ENCODE measurements around the gene CHGA.
A peak's percentile ranks its signal among the peaks of the same experiment; 100 is the strongest.

The CHGA gene

GRCh38 chr14:92895352-92895878 is 27.5 kb upstream of the CHGA start:
- H3K27me3 Mint-ChIP-seq: peaks cover 24% of the 10 kb centered on the region
- no peak overlapping the region for H3K4me3 Mint-ChIP-seq
- peaks cover 8% of the 10 kb centered on the region for H3K9me3 Mint-ChIP-seq

GRCh38 chr14:92897922-92898565 is 24.9 kb upstream of the CHGA start:
- no peaks in the 10 kb centered on the region for H3K36me3 Mint-ChIP-seq (ENCODE audit: low read depth)
- peaks cover 35% of the 10 kb centered on the region for H3K27me3 Mint-ChIP-seq
- H3K9me3 Mint-ChIP-seq: peaks cover 8% of the 10 kb centered on the region
- peak overlapping the region; percentile 36 for H3K4me3 Mint-ChIP-seq
- DNase-seq: peak; percentile 52
- H3K4me1 Mint-ChIP-seq (ENCODE audit: low read depth): peaks cover 30% of the 10 kb centered on the region
- H3K27ac Mint-ChIP-seq: peak overlapping the region; percentile 75

More at GRCh38 chr14:92895352-92895878, 27.5 kb upstream of the CHGA start:
- H3K4me1 Mint-ChIP-seq (ENCODE audit: low read depth): peaks cover 37% of the 10 kb centered on the region
- no peak for DNase-seq
- H3K27ac Mint-ChIP-seq: no peak overlapping the region
- H3K36me3 Mint-ChIP-seq (ENCODE audit: low read depth): no peaks in the 10 kb centered on the region

DNA sequence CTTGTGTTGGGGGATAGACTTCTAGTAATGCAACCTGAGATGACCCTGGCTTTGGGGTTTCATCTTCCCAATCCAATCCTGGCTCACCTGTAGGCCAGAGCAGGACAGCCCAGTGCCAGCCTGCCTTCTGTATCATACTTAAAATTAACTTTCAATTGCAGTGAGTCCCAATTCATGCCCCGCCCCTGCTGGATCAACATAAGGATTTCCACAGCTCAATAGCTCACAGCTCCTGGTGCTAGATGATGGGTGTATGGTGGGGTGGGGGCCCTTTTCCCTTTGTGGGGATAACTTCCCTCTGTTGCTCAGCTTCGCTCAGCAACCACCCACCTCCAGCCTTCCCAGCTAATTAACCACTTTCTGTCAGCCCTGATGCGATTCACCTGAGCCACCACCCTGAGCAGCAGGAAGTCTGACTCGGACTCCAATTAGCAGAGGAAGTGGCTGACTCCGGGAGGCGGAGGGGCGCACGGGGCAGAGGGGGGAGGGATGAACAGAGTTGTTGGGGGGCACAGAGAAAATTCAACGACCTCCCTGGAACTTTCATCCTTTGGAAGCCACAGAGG is 24.3 kb upstream of the CHGA start:
- no peak for DNase-seq
- Mint-ChIP-seq H3K27me3 (peaks cover 41% of the 10 kb centered on the region), H3K4me1 (ENCODE audit: low read depth) (peaks cover 34% of the 10 kb centered on the region), H3K9me3 (peaks cover 4% of the 10 kb centered on the region), H3K4me3 (peak overlapping the region; percentile 18), H3K27ac (no peak overlapping the region), H3K36me3 (ENCODE audit: low read depth) (no peaks in the 10 kb centered on the region)

GRCh38 chr14:92900660-92901059 is 22.3 kb upstream of the CHGA start:
- Mint-ChIP-seq H3K27ac (no peak overlapping the region), H3K36me3 (ENCODE audit: low read depth) (no peaks in the 10 kb centered on the region), H3K4me1 (ENCODE audit: low read depth) (peaks cover 35% of the 10 kb centered on the region), H3K27me3 (peaks cover 37% of the 10 kb centered on the region), H3K4me3 (no peak overlapping the region), H3K9me3 (no peaks in the 10 kb centered on the region)
- no peak for DNase-seq

DNA sequence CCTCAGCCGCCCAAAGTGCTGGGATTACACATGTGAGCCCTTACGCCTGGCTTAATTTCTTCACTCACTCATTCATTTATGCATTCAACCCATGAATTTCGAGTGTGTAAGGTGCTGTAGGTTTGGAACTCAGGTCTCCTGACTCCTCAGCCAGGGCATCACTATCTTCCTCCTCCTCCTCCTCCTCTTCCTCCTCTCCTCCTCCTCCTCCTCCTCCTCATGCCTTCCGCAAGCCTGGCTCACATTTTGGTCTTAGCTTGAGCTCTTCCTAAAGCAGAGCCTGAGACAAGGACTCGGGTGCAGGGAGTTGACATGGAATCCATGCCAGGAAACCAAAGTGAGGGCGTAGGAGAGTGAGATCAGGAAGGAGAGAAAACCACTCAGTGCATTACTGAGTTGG is 20.8 kb upstream of the CHGA start:
- no peaks in the 10 kb centered on the region for H3K9me3 Mint-ChIP-seq
- H3K27me3 Mint-ChIP-seq: peaks cover 26% of the 10 kb centered on the region
- peaks cover 35% of the 10 kb centered on the region for H3K4me1 Mint-ChIP-seq (ENCODE audit: low read depth)
- no peak overlapping the region for H3K4me3 Mint-ChIP-seq
- DNase-seq: no peak
- H3K36me3 Mint-ChIP-seq (ENCODE audit: low read depth): no peaks in the 10 kb centered on the region
- no peak overlapping the region for H3K27ac Mint-ChIP-seq

GRCh38 chr14:92902726-92903125 is 20.2 kb upstream of the CHGA start:
- Mint-ChIP-seq H3K27ac (no peak overlapping the region), H3K27me3 (peaks cover 23% of the 10 kb centered on the region), H3K36me3 (ENCODE audit: low read depth) (no peaks in the 10 kb centered on the region), H3K4me3 (no peak overlapping the region), H3K9me3 (no peaks in the 10 kb centered on the region), H3K4me1 (ENCODE audit: low read depth) (peaks cover 34% of the 10 kb centered on the region)
- no peak for DNase-seq

DNA sequence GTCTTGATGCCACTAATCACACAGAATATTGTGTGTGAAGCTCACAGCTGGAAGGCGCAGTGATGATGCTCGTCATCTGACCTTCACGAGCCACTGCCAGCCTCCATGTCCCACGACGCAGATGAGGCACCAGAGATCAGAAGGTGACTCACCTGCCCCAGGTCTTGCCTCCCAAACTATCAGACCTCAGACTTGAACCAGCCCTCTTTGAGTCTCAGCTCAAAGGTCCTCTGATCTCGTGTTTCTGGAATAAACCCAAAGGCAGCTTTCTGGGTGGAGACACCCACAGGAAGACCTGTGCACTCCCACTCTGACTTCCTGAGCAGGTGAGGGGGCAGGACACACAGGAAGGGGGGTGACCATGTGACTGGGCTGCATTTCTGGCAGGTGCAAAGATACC is 19.6 kb upstream of the CHGA start:
- Mint-ChIP-seq H3K9me3 (no peaks in the 10 kb centered on the region), H3K27me3 (peaks cover 23% of the 10 kb centered on the region), H3K4me1 (ENCODE audit: low read depth) (peaks cover 28% of the 10 kb centered on the region), H3K27ac (no peak overlapping the region), H3K4me3 (no peak overlapping the region), H3K36me3 (ENCODE audit: low read depth) (no peaks in the 10 kb centered on the region)
- no peak for DNase-seq

DNA sequence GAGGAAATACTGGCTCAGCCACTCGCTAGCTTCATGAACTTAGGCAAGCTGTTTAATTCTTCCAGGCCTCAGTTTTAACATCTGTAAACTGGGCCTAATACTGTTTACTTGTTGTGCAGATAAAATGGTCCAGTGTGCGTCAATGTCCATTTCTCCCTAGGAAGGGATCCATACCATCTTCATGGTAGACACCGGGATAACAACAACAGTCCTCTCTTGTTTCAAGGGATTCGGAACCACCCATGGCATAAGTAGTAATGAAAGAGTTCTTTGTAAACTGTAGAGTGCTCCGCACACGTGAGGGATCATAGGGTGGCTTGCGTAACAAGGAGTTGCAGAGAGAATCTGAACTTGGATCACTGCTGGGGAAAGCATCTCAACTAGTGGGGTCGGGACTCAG is 17.3 kb upstream of the CHGA start:
- peaks cover 2% of the 10 kb centered on the region for H3K9me3 Mint-ChIP-seq
- peaks cover 20% of the 10 kb centered on the region for H3K27me3 Mint-ChIP-seq
- no peak overlapping the region for H3K27ac Mint-ChIP-seq
- no peak overlapping the region for H3K4me3 Mint-ChIP-seq
- peaks cover 16% of the 10 kb centered on the region for H3K4me1 Mint-ChIP-seq (ENCODE audit: low read depth)
- no peak for DNase-seq
- no peaks in the 10 kb centered on the region for H3K36me3 Mint-ChIP-seq (ENCODE audit: low read depth)

DNA sequence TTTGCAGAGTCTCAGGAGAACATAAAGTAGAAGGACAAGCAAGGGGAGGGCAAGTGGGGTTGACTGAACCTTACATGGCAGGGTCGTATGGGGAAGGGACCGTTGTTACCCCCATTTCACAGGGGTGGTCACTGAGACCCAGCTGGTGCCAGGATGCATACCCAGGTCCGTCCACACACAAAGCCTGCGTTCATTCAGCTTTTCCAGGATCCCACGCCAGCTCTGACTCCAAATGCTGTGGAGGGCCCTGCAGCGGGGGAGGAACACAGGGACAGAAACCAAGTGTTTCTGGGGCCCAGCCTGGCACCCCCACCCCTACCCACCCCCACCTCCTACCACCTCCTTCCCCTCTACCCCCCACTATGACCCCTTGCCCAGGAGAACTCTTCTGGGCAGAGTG is 16.5 kb upstream of the CHGA start:
- Mint-ChIP-seq H3K4me1 (ENCODE audit: low read depth) (peaks cover 16% of the 10 kb centered on the region), H3K9me3 (peaks cover 2% of the 10 kb centered on the region), H3K36me3 (ENCODE audit: low read depth) (no peaks in the 10 kb centered on the region), H3K27me3 (peaks cover 20% of the 10 kb centered on the region), H3K27ac (no peak overlapping the region), H3K4me3 (no peak overlapping the region)
- no peak for DNase-seq

GRCh38 chr14:92906823-92907222 is 16.1 kb upstream of the CHGA start:
- no peak overlapping the region for H3K4me3 Mint-ChIP-seq
- no peak overlapping the region for H3K27ac Mint-ChIP-seq
- H3K36me3 Mint-ChIP-seq (ENCODE audit: low read depth): no peaks in the 10 kb centered on the region
- H3K4me1 Mint-ChIP-seq (ENCODE audit: low read depth): peaks cover 16% of the 10 kb centered on the region
- DNase-seq: no peak
- peaks cover 2% of the 10 kb centered on the region for H3K9me3 Mint-ChIP-seq
- H3K27me3 Mint-ChIP-seq: peaks cover 20% of the 10 kb centered on the region

DNA sequence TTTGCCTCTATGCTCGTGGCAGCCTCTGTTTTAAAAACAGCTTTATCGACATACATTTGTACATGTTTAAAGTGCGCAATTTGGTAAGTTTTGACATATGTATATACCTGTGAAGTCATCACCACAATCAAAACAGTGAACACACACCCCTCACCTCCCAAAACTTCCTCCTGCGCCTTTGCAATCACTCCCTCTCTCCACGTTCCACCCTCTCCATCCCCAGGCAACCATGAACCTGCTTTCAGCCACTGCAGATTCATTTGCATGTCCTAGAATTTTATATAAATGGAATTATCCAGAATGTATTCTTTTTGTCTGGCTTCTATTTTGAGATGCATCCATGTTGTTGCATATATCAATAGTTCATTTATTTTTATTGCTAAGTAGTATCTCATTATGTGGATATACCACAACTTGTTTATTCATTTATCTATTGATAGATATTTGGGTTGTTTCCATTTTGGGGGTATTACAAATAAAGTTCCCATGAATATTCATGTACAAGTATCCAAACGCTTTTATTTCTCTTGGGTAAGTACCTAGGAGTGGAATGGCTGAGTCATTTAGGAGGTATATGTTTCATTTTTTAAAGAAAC is 15.5 kb upstream of the CHGA start:
- peaks cover 14% of the 10 kb centered on the region for H3K4me1 Mint-ChIP-seq (ENCODE audit: low read depth)
- no peak for DNase-seq
- H3K36me3 Mint-ChIP-seq (ENCODE audit: low read depth): no peaks in the 10 kb centered on the region
- no peak overlapping the region for H3K27ac Mint-ChIP-seq
- peaks cover 16% of the 10 kb centered on the region for H3K27me3 Mint-ChIP-seq
- H3K4me3 Mint-ChIP-seq: no peak overlapping the region
- peaks cover 2% of the 10 kb centered on the region for H3K9me3 Mint-ChIP-seq

GRCh38 chr14:92914087-92914656 is 8.8 kb upstream of the CHGA start:
- DNase-seq: peak; percentile 48
- Mint-ChIP-seq H3K27ac (no peak overlapping the region), H3K9me3 (peaks cover 2% of the 10 kb centered on the region), H3K4me3 (no peak overlapping the region), H3K36me3 (ENCODE audit: low read depth) (no peaks in the 10 kb centered on the region), H3K27me3 (peaks cover 19% of the 10 kb centered on the region), H3K4me1 (ENCODE audit: low read depth) (no peaks in the 10 kb centered on the region)

DNA sequence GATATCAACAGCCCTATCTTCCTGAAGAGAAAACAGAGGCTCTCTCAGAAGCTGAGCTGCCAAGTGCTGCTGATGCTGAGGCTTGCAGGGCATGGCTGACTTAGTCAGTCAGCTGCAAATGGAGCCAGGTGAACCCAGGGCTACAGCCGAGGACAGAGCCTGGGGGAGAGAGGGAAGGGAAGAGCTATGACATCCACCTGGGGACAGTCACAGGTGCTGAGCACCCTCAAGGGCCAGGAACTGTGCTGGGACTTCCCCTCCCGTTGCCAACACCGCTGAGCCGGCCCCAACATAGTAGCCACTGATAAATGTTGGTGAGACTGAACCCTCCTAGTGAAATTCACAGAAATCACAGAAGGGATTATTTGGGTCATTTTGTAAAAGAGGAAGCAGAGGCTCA is 6.7 kb upstream of the CHGA start:
- Mint-ChIP-seq H3K27ac (no peak overlapping the region), H3K4me1 (ENCODE audit: low read depth) (no peaks in the 10 kb centered on the region), H3K27me3 (peaks cover 29% of the 10 kb centered on the region), H3K9me3 (no peaks in the 10 kb centered on the region), H3K36me3 (ENCODE audit: low read depth) (no peaks in the 10 kb centered on the region), H3K4me3 (no peak overlapping the region)
- DNase-seq: no peak

- peaks cover 40% of the 10 kb centered on the region for H3K27me3 Mint-ChIP-seq
- H3K27ac Mint-ChIP-seq: no peak overlapping the region
- H3K9me3 Mint-ChIP-seq: no peaks in the 10 kb centered on the region
- no peaks in the 10 kb centered on the region for H3K36me3 Mint-ChIP-seq (ENCODE audit: low read depth)
- H3K4me1 Mint-ChIP-seq (ENCODE audit: low read depth): no peaks in the 10 kb centered on the region
- DNase-seq: no peak
- no peak overlapping the region for H3K4me3 Mint-ChIP-seq
These were observed 5.7 kb upstream of the CHGA start for GRCh38 chr14:92917041-92917940.

Measured in activated T-cell treated with anti-CD3 and anti-CD28 coated beads, Interleukin-2, amount 50 U/mL, for 24 hours (primary cell).